Mesothelial cell of epicardium (in vitro differentiated cells): Measurements from ENCODE around the gene ADPRM. TPM values are rescaled to one million over a fixed set of nuclear protein-coding genes. Genes with fewer than 3 reads are reported as not detected.

Experiments used
- DNase-seq, 2 experiments: peaks; one replicate each; pipeline ENCODE4 v3.0.0; 2021; ENCODE audit warnings: low spot score in 2 of 2; ENCODE audit not compliant: unreplicated experiment in 2 of 2
- H3K27ac Mint-ChIP-seq: 2 replicates; pipeline ENCODE4 v1.8.0; 2021; ENCODE audit warnings: mixed read lengths
- H3K27me3 Mint-ChIP-seq: 2 replicates; pipeline ENCODE4 v1.8.0; 2021; ENCODE audit warnings: low read depth, mixed read lengths
- H3K36me3 Mint-ChIP-seq: 2 replicates; pipeline ENCODE4 v1.8.0; 2021; ENCODE audit warnings: mixed read lengths
- H3K4me1 Mint-ChIP-seq: 2 replicates; pipeline ENCODE4 v1.8.0; 2021; ENCODE audit warnings: mixed read lengths
- H3K4me3 Mint-ChIP-seq: 2 replicates; pipeline ENCODE4 v1.8.0; 2021; ENCODE audit warnings: mild to moderate bottlenecking, moderate library complexity, mixed read lengths
- H3K9me3 Mint-ChIP-seq: 2 replicates; pipeline ENCODE4 v1.8.0; 2021; ENCODE audit warnings: mixed read lengths
- total RNA-seq: library from RNA; stranded (reverse); gene quantifications from 3 replicates; pipeline ENCODE4 v1.2.1, GENCODE V29; 2021
- TF ChIP-seq, protein P1 (sequence below): fragments of 200-600 bp; sonication (generic); IDR thresholded peaks from one replicate; pipeline ENCODE4 v1.5.0; 2021; ENCODE audit warnings: antibody characterized with exemption; ENCODE audit not compliant: unreplicated experiment

Gene ADPRM, protein sequence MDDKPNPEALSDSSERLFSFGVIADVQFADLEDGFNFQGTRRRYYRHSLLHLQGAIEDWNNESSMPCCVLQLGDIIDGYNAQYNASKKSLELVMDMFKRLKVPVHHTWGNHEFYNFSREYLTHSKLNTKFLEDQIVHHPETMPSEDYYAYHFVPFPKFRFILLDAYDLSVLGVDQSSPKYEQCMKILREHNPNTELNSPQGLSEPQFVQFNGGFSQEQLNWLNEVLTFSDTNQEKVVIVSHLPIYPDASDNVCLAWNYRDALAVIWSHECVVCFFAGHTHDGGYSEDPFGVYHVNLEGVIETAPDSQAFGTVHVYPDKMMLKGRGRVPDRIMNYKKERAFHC
- 9.1 to 12.2 TPM (median 11.5 TPM) in 3 replicates for total RNA-seq

DNA sequence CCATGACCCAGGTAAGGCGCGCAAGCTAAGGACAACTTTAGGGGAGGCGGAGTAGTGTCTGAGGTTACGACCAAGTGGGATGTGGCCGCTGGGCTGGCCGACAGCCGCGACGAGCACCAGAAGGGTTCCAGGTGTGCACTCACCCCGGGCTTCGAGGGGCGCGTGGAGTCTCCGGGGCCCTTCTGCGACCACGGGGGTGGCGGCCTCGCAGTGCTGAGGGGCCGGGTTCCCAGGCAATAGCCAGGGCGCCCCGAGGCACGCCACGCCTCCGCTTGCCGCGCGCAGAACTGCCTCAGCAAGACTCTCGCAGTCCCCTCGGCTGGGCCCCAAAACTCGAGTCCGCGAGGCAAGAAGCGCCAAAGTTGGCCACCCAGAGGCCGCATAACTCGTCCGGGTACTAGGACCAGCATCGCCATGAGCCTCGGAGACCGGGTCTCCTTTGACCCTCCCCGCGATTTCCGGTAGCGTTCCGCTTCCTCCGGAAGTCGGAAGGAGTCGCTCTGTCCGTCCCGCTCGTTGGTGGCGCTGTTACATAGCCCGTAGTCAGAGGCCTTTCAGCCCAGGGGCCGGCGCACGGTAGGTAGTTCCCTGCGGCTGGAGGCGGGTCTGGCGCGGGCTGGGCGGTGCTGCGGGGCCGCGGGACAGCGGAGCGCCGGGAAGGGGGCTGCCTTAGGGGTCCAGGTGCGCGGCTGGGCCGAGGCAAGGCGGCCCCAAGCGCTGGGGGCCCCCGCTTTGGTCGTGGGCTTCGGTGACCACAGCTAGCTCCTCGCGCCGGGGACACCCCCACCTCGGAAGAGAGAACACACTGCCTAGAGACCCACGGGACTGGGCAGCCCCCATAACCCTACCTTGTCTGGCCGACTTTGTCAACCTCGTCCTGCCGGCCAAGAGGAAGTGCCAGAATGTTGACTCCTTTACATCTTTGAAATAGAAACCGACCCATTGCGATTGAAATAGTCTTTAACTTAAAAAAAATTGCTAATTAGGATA is at the start of gene ADPRM, which contains the start of gene SCO1:
Gene ADPRM (plus strand): TSS at position 503 of the 990 bp plus-strand sequence. CDS start 7,333 bp downstream, outside the sequence.
Gene SCO1 (minus strand): TSS at position 442 of the 990 bp plus-strand sequence. CDS start 26 bp downstream, at position 416.
- Mint-ChIP-seq H3K4me3 (peak within 1 kb of the TSS; percentile 93), H3K4me1 (peaks cover 20% of the 10 kb centered on the region), H3K9me3 (no peaks in the 10 kb centered on the region), H3K27me3 (no peaks in the 10 kb centered on the region), H3K36me3 (peaks cover 19% of the 10 kb centered on the region), H3K27ac (peak within 1 kb of the TSS; percentile 97)
- peak; percentile 74 to 89 for DNase-seq
- TF ChIP-seq, protein P1, sequence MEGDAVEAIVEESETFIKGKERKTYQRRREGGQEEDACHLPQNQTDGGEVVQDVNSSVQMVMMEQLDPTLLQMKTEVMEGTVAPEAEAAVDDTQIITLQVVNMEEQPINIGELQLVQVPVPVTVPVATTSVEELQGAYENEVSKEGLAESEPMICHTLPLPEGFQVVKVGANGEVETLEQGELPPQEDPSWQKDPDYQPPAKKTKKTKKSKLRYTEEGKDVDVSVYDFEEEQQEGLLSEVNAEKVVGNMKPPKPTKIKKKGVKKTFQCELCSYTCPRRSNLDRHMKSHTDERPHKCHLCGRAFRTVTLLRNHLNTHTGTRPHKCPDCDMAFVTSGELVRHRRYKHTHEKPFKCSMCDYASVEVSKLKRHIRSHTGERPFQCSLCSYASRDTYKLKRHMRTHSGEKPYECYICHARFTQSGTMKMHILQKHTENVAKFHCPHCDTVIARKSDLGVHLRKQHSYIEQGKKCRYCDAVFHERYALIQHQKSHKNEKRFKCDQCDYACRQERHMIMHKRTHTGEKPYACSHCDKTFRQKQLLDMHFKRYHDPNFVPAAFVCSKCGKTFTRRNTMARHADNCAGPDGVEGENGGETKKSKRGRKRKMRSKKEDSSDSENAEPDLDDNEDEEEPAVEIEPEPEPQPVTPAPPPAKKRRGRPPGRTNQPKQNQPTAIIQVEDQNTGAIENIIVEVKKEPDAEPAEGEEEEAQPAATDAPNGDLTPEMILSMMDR = no peak

DNA sequence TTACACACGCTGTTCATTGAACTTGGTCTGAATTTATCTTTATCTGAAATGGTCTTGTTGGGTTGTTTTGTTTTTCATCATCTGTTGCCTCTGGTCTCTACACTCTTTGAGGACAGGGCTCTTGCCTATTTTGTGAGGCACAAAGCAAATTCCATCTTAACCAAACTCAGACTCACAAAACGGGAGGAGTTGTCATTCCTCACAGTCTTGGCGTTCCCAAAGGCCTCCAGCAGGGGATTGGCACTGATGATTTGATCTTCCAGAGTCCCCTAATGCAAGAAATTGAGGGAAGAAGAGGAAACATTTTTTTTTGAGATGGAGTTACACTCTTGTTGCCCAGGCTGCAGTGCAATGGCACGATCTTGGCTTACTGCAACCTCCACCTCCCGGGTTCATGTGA is 49.0 kb upstream of the ADPRM start:
- TF ChIP-seq, protein P1 = no peak
- Mint-ChIP-seq H3K9me3 (no peaks in the 10 kb centered on the region), H3K4me1 (no peaks in the 10 kb centered on the region), H3K27me3 (no peaks in the 10 kb centered on the region), H3K36me3 (peaks cover 3% of the 10 kb centered on the region), H3K27ac (no peak overlapping the region), H3K4me3 (no peak overlapping the region)
- DNase-seq = no peak

DNA sequence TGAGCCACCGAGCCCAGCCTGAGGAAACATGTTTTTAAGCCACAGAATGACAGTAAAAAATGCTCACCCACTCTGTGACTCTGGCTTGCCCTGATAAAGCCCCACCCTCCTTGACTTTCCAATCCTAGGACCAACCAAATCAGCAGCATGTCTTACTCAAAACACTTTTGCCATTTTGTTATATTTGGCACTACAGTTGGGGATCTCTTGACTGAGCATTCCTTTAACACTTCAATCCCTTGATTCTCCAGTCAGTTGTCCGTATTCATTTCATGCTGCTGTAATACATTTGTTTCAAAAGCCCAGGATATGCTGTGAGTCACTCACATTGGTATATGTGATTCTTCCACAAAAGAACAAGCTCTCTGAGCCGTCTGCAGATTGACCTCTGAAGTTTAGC is 48.4 kb upstream of the ADPRM start:
- TF ChIP-seq, protein P1 = no peak
- no peak overlapping the region for H3K4me3 Mint-ChIP-seq
- no peaks in the 10 kb centered on the region for H3K9me3 Mint-ChIP-seq
- peaks cover 3% of the 10 kb centered on the region for H3K36me3 Mint-ChIP-seq
- no peak for DNase-seq
- H3K4me1 Mint-ChIP-seq = no peaks in the 10 kb centered on the region
- no peaks in the 10 kb centered on the region for H3K27me3 Mint-ChIP-seq
- no peak overlapping the region for H3K27ac Mint-ChIP-seq

DNA sequence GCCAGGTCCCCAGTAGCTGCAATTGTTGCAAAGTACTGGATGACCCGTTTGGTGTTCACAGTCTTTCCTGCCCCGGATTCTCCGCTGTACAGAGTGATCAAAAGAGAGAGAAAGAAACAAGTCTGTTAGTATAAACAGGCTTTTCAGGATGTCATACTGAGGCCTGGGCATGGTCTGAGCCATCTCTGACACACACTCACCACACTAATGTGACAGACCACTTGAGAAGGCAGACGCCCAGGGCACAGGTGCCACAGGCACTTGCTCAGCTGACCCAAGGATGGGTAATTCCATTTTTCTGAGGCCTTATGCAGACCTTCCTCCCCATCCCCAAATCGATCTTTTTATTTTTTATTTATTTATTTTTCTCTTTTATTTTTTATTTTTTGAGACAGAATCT is 47.8 kb upstream of the ADPRM start:
- no peaks in the 10 kb centered on the region for H3K4me1 Mint-ChIP-seq

DNA sequence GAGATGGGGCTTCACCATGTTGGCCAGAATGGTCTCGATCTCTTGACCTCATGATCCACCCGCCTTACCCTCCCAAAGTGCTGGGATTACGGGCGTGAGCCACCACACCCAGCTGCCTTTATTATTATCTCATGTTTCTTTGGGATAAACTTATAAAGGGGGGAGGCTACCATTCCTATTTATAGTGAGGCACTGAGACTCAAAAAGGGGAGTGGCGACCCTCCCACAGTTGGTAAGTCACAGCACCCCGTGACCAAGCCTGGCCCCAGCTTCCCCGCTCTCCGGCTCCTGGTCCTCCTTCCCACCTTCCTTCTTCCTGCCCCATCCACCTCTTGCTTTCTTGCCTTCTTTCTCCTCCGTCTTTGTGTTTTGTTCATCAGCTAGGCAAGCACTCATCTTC is 45.5 kb upstream of the ADPRM start:
- TF ChIP-seq, protein P1 = no peak
- Mint-ChIP-seq H3K4me1 (no peaks in the 10 kb centered on the region), H3K27me3 (no peaks in the 10 kb centered on the region), H3K27ac (no peak overlapping the region), H3K36me3 (no peaks in the 10 kb centered on the region), H3K9me3 (no peaks in the 10 kb centered on the region), H3K4me3 (no peak overlapping the region)
- DNase-seq = no peak

More for the DNA sequence above, 47.8 kb upstream of the ADPRM start:
- no peaks in the 10 kb centered on the region for H3K36me3 Mint-ChIP-seq
- no peak for DNase-seq
- TF ChIP-seq, protein P1 = no peak
- H3K27ac Mint-ChIP-seq = no peak overlapping the region
- H3K4me3 Mint-ChIP-seq = no peak overlapping the region
- H3K9me3 Mint-ChIP-seq = no peaks in the 10 kb centered on the region
- H3K27me3 Mint-ChIP-seq = no peaks in the 10 kb centered on the region
